ENCODE data around the gene MAP3K15.
A peak's percentile ranks its signal among the peaks of the same experiment; 100 is the strongest.

The MAP3K15 gene, protein sequence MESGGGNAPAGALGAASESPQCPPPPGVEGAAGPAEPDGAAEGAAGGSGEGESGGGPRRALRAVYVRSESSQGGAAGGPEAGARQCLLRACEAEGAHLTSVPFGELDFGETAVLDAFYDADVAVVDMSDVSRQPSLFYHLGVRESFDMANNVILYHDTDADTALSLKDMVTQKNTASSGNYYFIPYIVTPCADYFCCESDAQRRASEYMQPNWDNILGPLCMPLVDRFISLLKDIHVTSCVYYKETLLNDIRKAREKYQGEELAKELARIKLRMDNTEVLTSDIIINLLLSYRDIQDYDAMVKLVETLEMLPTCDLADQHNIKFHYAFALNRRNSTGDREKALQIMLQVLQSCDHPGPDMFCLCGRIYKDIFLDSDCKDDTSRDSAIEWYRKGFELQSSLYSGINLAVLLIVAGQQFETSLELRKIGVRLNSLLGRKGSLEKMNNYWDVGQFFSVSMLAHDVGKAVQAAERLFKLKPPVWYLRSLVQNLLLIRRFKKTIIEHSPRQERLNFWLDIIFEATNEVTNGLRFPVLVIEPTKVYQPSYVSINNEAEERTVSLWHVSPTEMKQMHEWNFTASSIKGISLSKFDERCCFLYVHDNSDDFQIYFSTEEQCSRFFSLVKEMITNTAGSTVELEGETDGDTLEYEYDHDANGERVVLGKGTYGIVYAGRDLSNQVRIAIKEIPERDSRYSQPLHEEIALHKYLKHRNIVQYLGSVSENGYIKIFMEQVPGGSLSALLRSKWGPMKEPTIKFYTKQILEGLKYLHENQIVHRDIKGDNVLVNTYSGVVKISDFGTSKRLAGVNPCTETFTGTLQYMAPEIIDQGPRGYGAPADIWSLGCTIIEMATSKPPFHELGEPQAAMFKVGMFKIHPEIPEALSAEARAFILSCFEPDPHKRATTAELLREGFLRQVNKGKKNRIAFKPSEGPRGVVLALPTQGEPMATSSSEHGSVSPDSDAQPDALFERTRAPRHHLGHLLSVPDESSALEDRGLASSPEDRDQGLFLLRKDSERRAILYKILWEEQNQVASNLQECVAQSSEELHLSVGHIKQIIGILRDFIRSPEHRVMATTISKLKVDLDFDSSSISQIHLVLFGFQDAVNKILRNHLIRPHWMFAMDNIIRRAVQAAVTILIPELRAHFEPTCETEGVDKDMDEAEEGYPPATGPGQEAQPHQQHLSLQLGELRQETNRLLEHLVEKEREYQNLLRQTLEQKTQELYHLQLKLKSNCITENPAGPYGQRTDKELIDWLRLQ (N-terminal part only)

GRCh38 chrX:19514791-19515614 lies at the start of gene MAP3K15:
MAP3K15 (minus strand) TSS chrX:19515508; CDS start chrX:19515261, 247 bp downstream.
- peak; percentile 48 for DNase-seq (ENCODE audit: low read depth, low spot score)

GRCh38 chrX:19564606-19565005 lies 49.3 kb upstream of the MAP3K15 start:
- no peak for DNase-seq (ENCODE audit: low read depth, low spot score)

- DNase-seq (ENCODE audit: low read depth, low spot score) = no peak
Observed at GRCh38 chrX:19563746-19564145, 48.4 kb upstream of the MAP3K15 start.

- no peak for DNase-seq (ENCODE audit: low read depth, low spot score)
Observed at GRCh38 chrX:19563327-19563726, 48.0 kb upstream of the MAP3K15 start.

DNA sequence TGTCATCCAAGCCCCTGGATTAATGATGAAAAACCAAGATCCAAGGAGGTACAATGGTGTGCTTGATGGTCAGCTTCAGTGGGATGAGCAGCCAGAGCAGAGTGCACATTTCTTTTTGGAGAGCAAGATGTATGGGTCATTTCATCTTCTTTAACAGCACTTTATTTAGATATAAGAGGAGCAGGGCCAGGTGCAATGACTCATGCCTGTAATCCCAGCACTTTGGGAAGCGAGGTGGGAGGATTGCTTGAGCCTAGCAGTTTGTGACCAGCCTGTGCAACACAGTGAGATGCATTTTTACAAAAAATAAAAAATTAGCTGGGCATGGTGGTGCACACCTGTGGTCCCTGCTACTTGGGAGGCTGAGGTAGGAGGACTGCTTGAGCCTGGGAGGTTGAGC lies 45.3 kb upstream of the MAP3K15 start:
- no peak for DNase-seq (ENCODE audit: low read depth, low spot score)

DNA sequence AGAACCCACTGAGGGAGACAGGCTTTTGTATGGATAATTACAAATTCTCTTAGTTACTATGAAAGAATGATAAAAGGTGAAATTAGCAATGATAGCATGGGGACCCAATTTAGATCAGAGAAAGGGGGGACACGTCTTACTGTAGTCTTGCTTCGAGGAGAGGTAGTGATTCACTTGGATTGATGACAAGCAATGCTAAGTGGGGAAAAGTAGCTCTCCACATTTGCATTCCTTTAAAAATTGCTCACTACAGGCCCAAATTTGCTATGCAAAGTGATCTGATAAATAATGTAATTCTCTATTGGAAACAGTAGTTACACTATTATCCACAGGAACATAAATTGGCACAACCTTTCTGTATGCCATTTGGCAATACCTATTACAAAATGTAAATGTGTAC lies 42.5 kb upstream of the MAP3K15 start:
- peak; percentile 27 for DNase-seq (ENCODE audit: low read depth, low spot score)

DNA sequence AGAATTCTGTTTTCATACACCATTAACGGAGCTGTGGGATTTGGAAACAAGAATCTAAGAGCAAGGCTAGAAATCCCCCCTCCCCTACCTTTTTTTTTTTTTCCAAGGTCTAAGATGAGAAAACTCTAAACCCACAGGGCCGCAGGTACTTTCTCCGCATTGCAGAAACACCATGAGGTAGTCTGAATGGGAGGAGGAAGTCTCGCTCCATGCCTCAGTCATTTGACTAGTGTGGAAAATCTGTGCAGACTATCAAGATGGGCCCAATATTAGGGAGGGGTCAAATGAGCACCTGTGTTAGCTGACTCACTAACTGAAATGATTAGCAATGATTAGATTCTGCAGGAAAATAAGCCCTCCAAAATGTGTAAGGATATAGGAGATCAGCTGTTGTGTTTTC lies 40.9 kb upstream of the MAP3K15 start:
- no peak for DNase-seq (ENCODE audit: low read depth, low spot score)

- no peak for DNase-seq (ENCODE audit: low read depth, low spot score)
Observed at GRCh38 chrX:19555683-19556082, 40.4 kb upstream of the MAP3K15 start.

DNA sequence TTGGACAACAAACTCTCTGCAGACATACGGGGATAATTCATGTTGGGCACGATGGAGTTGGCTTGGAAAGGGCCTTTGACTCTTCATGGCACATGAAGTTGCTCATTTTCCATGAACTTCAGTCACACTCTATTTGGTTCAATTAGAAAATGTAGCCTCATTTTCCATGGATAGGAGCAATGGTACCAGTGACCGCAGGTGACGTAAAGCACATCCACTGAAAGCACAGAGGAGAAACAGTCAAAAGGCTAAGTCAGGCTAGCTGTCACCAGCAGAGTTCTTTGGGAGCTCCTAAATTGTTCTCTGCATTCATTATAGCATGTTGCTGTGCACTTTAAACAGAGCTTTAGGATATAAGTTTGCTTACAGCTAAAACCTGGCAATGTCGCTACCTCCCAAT lies 39.9 kb upstream of the MAP3K15 start:
- no peak for DNase-seq (ENCODE audit: low read depth, low spot score)

GRCh38 chrX:19554786-19555185 lies 39.5 kb upstream of the MAP3K15 start:
- peak; percentile 83 for DNase-seq (ENCODE audit: low read depth, low spot score)

DNA sequence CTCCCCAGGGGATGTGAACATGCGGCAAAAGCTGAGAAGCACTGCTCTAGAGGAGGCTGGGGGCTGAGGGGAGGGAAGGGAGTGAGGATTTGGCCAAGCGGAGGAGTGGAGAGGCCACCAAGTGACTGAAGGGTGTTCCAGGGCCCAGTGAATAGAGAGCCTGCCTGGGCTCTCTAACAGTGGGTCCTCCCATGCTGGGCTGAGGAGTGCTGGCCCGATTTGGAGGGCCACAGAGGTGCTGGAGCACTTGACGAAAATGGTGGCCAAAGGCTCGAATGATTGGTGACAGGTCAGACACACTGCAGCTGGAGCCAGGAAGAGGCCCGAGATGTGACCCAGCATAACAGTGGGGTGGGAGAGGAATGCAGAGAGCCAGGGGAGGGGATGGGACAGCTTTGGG lies 37.5 kb upstream of the MAP3K15 start:
- no peak for DNase-seq (ENCODE audit: low read depth, low spot score)

- no peak for DNase-seq (ENCODE audit: low read depth, low spot score)
Observed at GRCh38 chrX:19549838-19550237, 34.5 kb upstream of the MAP3K15 start.

- no peak for DNase-seq (ENCODE audit: low read depth, low spot score)
Observed at GRCh38 chrX:19548934-19549333, 33.6 kb upstream of the MAP3K15 start.

- DNase-seq (ENCODE audit: low read depth, low spot score) = no peak
Observed at GRCh38 chrX:19548279-19548678, 33.0 kb upstream of the MAP3K15 start.

DNA sequence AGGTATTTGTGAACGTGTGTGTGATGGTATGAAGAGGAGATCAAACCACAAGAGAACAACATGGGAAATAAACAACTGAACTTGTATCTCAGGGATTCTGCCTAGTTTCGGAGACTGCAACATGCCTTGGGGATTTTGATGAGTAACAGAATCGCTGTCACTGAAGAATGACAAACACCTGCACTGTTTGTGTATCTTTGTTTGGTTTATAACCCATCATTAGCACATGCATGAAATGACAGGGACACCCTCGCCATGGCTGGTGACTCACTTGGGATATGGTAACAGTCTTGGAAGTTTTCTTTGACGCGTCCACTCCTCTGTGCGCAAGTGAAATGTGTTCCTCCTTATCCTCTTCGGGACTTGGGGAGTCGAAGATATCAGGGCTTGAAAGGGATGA lies 30.3 kb upstream of the MAP3K15 start:
- no peak for DNase-seq (ENCODE audit: low read depth, low spot score)

DNA sequence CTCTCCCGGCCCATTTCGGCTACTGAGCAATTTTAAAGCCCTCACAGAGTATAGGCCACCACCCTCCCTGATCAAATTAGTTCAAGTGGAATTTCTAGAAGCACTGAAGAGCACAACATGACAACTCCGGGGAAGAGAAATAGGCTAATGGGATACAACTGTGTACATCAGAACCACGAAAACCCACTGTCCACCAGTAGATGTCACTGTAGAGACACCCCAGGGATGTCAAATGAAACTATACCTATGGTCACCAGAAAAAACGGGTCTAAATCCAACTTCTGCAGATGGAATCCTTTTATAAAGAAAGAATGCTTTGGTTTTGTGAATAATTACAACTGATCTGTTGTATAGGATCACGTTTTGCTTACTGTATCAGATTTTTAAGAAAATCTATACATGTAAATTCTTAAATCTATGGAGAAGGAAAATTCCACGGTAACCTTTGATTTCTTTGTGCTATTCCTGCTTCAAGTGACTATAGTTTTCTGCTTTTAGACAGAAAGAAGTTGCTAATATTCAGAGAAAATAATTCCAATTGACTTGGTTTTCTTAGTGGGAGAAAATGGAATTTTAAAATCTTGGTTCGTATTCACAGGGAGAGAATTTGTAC lies 29.5 kb upstream of the MAP3K15 start:
- DNase-seq (ENCODE audit: low read depth, low spot score) = peak; percentile 75

GRCh38 chrX:19543951-19544381 lies 28.7 kb upstream of the MAP3K15 start:
- DNase-seq (ENCODE audit: low read depth, low spot score) = no peak

- no peak for DNase-seq (ENCODE audit: low read depth, low spot score)
Observed at GRCh38 chrX:19543020-19543715, 27.9 kb upstream of the MAP3K15 start.

DNA sequence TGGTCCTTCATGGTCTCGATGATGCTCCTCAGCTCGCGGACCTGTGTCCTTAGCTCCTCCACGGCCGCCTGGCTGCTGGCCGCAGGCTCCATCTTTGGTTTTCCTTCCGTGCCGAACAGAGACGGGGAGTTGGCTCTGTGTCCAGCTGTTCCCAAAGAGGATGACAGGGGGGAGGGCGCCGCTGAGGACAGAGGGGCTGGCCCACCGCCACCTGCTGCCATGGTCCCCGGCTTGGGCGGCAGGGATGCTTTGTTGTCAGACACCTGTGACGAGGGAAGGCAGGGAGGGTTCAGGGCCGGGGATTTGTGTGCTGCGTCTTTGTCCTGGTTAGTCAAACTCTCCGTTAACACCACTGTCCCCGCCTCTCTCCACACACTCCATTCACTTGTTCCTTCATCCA lies 26.6 kb upstream of the MAP3K15 start:
- DNase-seq (ENCODE audit: low read depth, low spot score) = no peak

- DNase-seq (ENCODE audit: low read depth, low spot score) = no peak
Observed at GRCh38 chrX:19541196-19541595, 25.9 kb upstream of the MAP3K15 start.
